ENCODE data around the gene OR52N4. TPM values are rescaled to one million over a fixed set of nuclear protein-coding genes. Genes with fewer than 3 reads are reported as not detected.

The OR52N4 gene
- total and polyA plus RNA-seq, 2 of the 8 experiments (the other 6 are each of a cell fraction or from before 2014, with no cell fraction given): 3.7 TPM; not detected in 1

- H3K56ac ChIP-seq (replicated peaks; ENCODE audit: insufficient read length, low read depth, low read length): no peak within 1 kb of the TSS
- no peak within 1 kb of the TSS for H2AK5ac ChIP-seq (ENCODE audit: low read depth, low read length)
- no peaks in the 10 kb centered on the region for H3K9me3 ChIP-seq (ENCODE audit: insufficient read depth in 2 of 2, low read depth in 1 of 2, low read length in 1 of 2)
- no peak within 1 kb of the TSS for H3K14ac ChIP-seq (ENCODE audit: insufficient read length)
- H3K9ac ChIP-seq (replicated peaks in 1 of 4; ENCODE audit: extremely low read depth in 1 of 4, low read depth in 3 of 4, low read length in 3 of 4): no peak within 1 kb of the TSS
- TF ChIP-seq BACH1 (IDR thresholded peaks at IDR 0.05; ENCODE audit: low read length): no peak
- TF ChIP-seq SAP30 (IDR thresholded peaks at IDR 0.05; ENCODE audit: insufficient read depth, insufficient replicate concordance, low read length): no peak
- no peak for TF ChIP-seq HDAC2 (IDR thresholded peaks at IDR 0.05; ENCODE audit: borderline replicate concordance in 1 of 2, low read depth in 2 of 2, low read length in 2 of 2)
- TF ChIP-seq POLR2AphosphoS5 (IDR thresholded peaks at IDR 0.05; ENCODE audit: low read depth, low read length): no peak
- no peak for TF ChIP-seq SIX5 (IDR thresholded peaks at IDR 0.05; ENCODE audit: low read depth, low read length)
- no peak for TF ChIP-seq JUND (IDR thresholded peaks at IDR 0.05; ENCODE audit: low read length)
- no peak for TF ChIP-seq RBBP5 (IDR thresholded peaks at IDR 0.05; ENCODE audit: borderline replicate concordance, low read depth, low read length)
- no peak for TF ChIP-seq SUZ12 (IDR thresholded peaks at IDR 0.05; ENCODE audit: low read length)
- no peak for TF ChIP-seq EZH2 (IDR thresholded peaks at IDR 0.05; ENCODE audit: low read depth, low read length, severe bottlenecking)
- TF ChIP-seq JUN (IDR thresholded peaks at IDR 0.05; ENCODE audit: low read depth, low read length): no peak
- H3K27ac ChIP-seq (ENCODE audit: low read depth, low read length): no peak within 1 kb of the TSS
- H4K8ac ChIP-seq (ENCODE audit: extremely low read depth, insufficient read depth, low read length): no peak within 1 kb of the TSS
- ChIA-PET POLR2A (ENCODE audit: partially characterized antibody) (no interaction called here), CTCF (ENCODE audit: partially characterized antibody) (interaction anchor here (0.5 to 1.4 kb wide), 3 partner anchors 11 to 71 kb away, joined by 3 to 5 read pairs (median 4); no protein-coding TSS in a partner anchor)
- no peaks in the 10 kb centered on the region for H3K79me1 ChIP-seq (ENCODE audit: low read depth, low read length)
- H2BK20ac ChIP-seq (ENCODE audit: low read length): no peak within 1 kb of the TSS
- H3K4me2 ChIP-seq (ENCODE audit: insufficient read depth in 1 of 2, low read depth in 2 of 2, low read length in 2 of 2): no peak within 1 kb of the TSS
- H3K23ac ChIP-seq (ENCODE audit: insufficient read length): no peak within 1 kb of the TSS
- H3K23me2 ChIP-seq (ENCODE audit: low read depth, low read length): no peaks in the 10 kb centered on the region; the same call in 1 of the 2 replicates
- FAIRE-seq (no peak), DNase-seq (ENCODE audit: low read depth in 1 of 2, low spot score in 2 of 2) (no peak)
- no peaks in the 10 kb centered on the region for H3K27me3 ChIP-seq (replicated peaks in 1 of 4; ENCODE audit: control insufficient read depth in 3 of 4, extremely low read depth in 1 of 4, insufficient read depth in 3 of 4, low read length in 3 of 4)
- no peak within 1 kb of the TSS for H3K4me3 ChIP-seq (ENCODE audit: extremely low read depth in 1 of 4, insufficient read depth in 2 of 4, low read depth in 3 of 4, low read length in 4 of 4)
- H3K36me3 ChIP-seq (ENCODE audit: control insufficient read depth in 2 of 4, insufficient read depth in 4 of 4, low read length in 3 of 4): no peaks in the 10 kb centered on the region
- no peak within 1 kb of the TSS for H2BK120ac ChIP-seq (replicated peaks; ENCODE audit: low read depth, low read length)
- no peaks in the 10 kb centered on the region for H3K4me1 ChIP-seq (replicated peaks in 1 of 4; ENCODE audit: control insufficient read depth in 3 of 4, insufficient read depth in 4 of 4, low read length in 3 of 4)
- H4K91ac ChIP-seq (replicated peaks; ENCODE audit: insufficient read length, low read length): no peak within 1 kb of the TSS
- no peak within 1 kb of the TSS for H4K5ac ChIP-seq (ENCODE audit: insufficient read length, low read depth, low read length)
- no peak within 1 kb of the TSS for H3K4ac ChIP-seq (replicated peaks; ENCODE audit: insufficient read length, low read depth, low read length)
- H3K18ac ChIP-seq (ENCODE audit: extremely low read depth, low read length): no peak within 1 kb of the TSS
- H3K79me2 ChIP-seq (ENCODE audit: control insufficient read depth in 1 of 2, insufficient read depth in 2 of 2, low read length in 2 of 2): no peaks in the 10 kb centered on the region
- H4K20me1 ChIP-seq (replicated peaks in 1 of 2; ENCODE audit: control insufficient read depth in 1 of 2, insufficient read depth in 2 of 2, low read length in 2 of 2): no peaks in the 10 kb centered on the region
- no peak within 1 kb of the TSS for H2BK5ac ChIP-seq (ENCODE audit: low read depth, low read length)
- H2AFZ ChIP-seq (ENCODE audit: low read length): no peak within 1 kb of the TSS
- no peak within 1 kb of the TSS for H2BK15ac ChIP-seq (ENCODE audit: low read length)
- H2BK12ac ChIP-seq (ENCODE audit: low read depth, low read length): no peak within 1 kb of the TSS
- 95% methylated on average over 1 of the region's 1 CpG; no CpG with 5 or more reads in 1 of the 2 experiments for WGBS, 2 experiments (ENCODE audit: extremely low coverage in 1 of 2, insufficient coverage in 1 of 2, insufficient read length in 1 of 2, insufficient replicate concordance in 2 of 2, low coverage in 1 of 2, low lambda C conversion rate in 2 of 2, missing lambda C conversion rate in 1 of 2)
Measured at GRCh38 chr11:5736396-5736795, 17.6 kb upstream of the OR52N4 start, which contains the start of gene OR56B1. TSS of gene OR56B1 (plus strand) at chr11:5736448. CDS start at chr11:5736517, 69 bp downstream.

Data from H1 (cell line).